ENCODE data around the gene MLXIP.
A peak's percentile ranks its signal among the peaks of the same experiment; 100 is the strongest.

DNA sequence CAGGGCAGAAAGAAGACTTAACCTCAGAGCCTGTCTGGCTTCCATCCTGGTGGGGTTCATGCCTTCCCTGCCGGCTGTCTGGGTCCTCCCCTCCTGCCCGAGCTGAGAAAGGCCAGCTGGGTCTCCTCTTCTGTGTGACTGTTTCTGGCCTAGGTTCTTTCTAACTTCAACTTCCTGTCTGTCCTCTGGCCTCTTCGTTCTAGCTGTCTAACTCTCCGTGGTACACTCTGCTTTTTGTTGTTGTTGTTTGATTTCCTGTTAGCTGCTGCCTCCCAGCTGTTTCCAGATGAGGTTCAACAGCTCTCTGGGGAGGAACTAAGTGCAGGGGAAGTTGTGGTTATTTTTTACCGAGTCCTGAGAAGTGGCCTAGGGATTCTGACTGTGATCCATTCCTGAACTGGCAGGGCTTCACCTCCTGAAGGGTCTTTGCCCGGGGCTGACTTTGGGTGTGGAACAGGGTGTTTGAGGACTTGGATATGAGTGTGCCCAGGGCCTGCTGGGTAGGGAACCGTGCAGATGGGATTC is 3.2 kb downstream of the MLXIP start:
- TF ChIP-seq, protein P1, sequence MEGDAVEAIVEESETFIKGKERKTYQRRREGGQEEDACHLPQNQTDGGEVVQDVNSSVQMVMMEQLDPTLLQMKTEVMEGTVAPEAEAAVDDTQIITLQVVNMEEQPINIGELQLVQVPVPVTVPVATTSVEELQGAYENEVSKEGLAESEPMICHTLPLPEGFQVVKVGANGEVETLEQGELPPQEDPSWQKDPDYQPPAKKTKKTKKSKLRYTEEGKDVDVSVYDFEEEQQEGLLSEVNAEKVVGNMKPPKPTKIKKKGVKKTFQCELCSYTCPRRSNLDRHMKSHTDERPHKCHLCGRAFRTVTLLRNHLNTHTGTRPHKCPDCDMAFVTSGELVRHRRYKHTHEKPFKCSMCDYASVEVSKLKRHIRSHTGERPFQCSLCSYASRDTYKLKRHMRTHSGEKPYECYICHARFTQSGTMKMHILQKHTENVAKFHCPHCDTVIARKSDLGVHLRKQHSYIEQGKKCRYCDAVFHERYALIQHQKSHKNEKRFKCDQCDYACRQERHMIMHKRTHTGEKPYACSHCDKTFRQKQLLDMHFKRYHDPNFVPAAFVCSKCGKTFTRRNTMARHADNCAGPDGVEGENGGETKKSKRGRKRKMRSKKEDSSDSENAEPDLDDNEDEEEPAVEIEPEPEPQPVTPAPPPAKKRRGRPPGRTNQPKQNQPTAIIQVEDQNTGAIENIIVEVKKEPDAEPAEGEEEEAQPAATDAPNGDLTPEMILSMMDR (IDR thresholded peaks at IDR 0.05), result no peak
- TF ChIP-seq POLR2A (IDR thresholded peaks at IDR 0.05) (peak in 1 of 4 donors; percentile 47), POLR2AphosphoS5 (IDR thresholded peaks at IDR 0.05) (peak; percentile 68 to 73)
